ENCODE results near the gene CD34.

DNA sequence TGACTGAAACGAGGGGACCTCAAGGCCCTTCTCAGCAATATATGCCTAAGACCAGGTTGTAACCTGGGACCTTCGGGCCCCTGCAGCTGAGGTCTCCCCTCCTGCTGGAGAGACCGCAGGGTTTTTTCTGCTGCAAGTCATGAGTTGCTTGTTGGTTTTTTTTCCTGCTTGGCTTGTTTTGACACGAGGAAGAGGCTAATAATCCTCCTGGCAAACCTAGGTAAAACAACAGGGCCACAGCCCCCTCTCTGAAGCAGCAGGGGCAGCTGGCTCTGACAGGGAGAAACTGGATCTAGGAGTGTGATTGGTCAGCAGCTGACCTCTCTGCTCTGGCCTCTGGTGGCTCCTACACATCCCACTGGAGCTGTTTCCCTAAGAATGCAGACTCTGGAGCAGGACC is 69.0 kb downstream of the CD34 start:
- TF ChIP-seq POLR2A (IDR thresholded peaks at IDR 0.05; ENCODE audit: low read length) = no peak
- no peak for TF ChIP-seq GATA1 (IDR thresholded peaks at IDR 0.05; ENCODE audit: low read depth, low read length)
